Fibroblast of lung (primary cell): Measurements from ENCODE around the gene BRINP3. TPM values are rescaled to one million over a fixed set of nuclear protein-coding genes. Genes with fewer than 3 reads are reported as not detected.

Experiments used
- DNase-seq, 2 donors: peaks; one replicate each; pipeline versions ENCODE4 v3.0.0 to v3.0.0-alpha.2; 2010; ENCODE audit warnings: low read depth in 2 of 2
- H2AFZ ChIP-seq: 2 replicates; pipeline ENCODE4 v1.5.1; 2012; ENCODE audit warnings: low read length, control low read depth, inconsistent platforms
- H3K27ac ChIP-seq: 2 replicates; pipeline ENCODE4 v1.5.1; 2011; ENCODE audit warnings: low read length, control low read depth; ENCODE audit not compliant: insufficient read depth
- H3K27me3 ChIP-seq: 2 replicates; pipeline ENCODE4 v1.5.1; 2011; ENCODE audit warnings: mild to moderate bottlenecking, low read length; ENCODE audit not compliant: control insufficient read depth, insufficient read depth
- H3K36me3 ChIP-seq: 2 replicates; pipeline ENCODE4 v1.5.1; 2011; ENCODE audit warnings: low read length; ENCODE audit not compliant: control insufficient read depth, insufficient read depth
- H3K4me1 ChIP-seq: 2 replicates; pipeline ENCODE4 v1.5.1; 2011; ENCODE audit warnings: low read length; ENCODE audit not compliant: control insufficient read depth, insufficient read depth; ENCODE audit errors: extremely low read depth
- H3K4me2 ChIP-seq: 2 replicates; pipeline ENCODE4 v1.5.1; 2011; ENCODE audit warnings: low read length, control low read depth; ENCODE audit not compliant: insufficient read depth; ENCODE audit errors: extremely low read depth
- H3K4me3 ChIP-seq, 4 experiments: fragments of 200-600 bp in 1 of 4; sonication (generic) in 1 of 4; replicated peaks in 1 of 4; 2 replicates each; pipeline ENCODE4 v1.5.1; 2011 to 2016; ENCODE audit warnings: low read length in 4 of 4, low read depth in 3 of 4, mild to moderate bottlenecking in 3 of 4, control low read depth in 2 of 4, inconsistent platforms in 1 of 4, mixed read lengths in 1 of 4; ENCODE audit not compliant: insufficient read depth in 1 of 4; ENCODE audit errors: control extremely low read depth in 1 of 4
- H3K79me2 ChIP-seq: 2 replicates; pipeline ENCODE4 v1.5.1; 2012; ENCODE audit warnings: mild to moderate bottlenecking, low read length, inconsistent platforms; ENCODE audit not compliant: control insufficient read depth, insufficient read depth
- H3K9ac ChIP-seq: 2 replicates; pipeline ENCODE4 v1.5.1; 2011; ENCODE audit warnings: mild to moderate bottlenecking, low read length, control low read depth; ENCODE audit not compliant: insufficient read depth
- H3K9me3 ChIP-seq: 2 replicates; pipeline ENCODE4 v1.5.1; 2012; ENCODE audit warnings: low read depth, low read length; ENCODE audit not compliant: control insufficient read depth, insufficient read depth
- H4K20me1 ChIP-seq: 2 replicates; pipeline ENCODE4 v1.5.1; 2011; ENCODE audit warnings: low read length; ENCODE audit not compliant: control insufficient read depth, insufficient read depth; ENCODE audit errors: extremely low read depth
- EZH2 ChIP-seq: IDR thresholded peaks from 2 replicates; pipeline ENCODE4 v1.5.1; 2012; ENCODE audit warnings: low read length, control low read depth, mild to moderate bottlenecking; ENCODE audit errors: missing control alignments
- polyA plus RNA-seq, 2 donors: library from polyadenylated mRNA; depleted of rRNA in 1 of 2; stranded (reverse) in 1 of 2; unstranded in 1 of 2; fragments of >200 nt; gene quantifications; 2 replicates each; pipeline ENCODE4 v1.2.1, GENCODE V29; 2011 to 2012; ENCODE audit warnings: missing spikeins in 1 of 2
- total RNA-seq: library from RNA; depleted of rRNA; stranded (reverse); fragments of >200 nt; gene quantifications from 2 replicates; pipeline ENCODE4 v1.2.1, GENCODE V29; 2014
- TF ChIP-seq, protein P1 (sequence below), 2 donors: IDR thresholded peaks in 1 of 2; conservative IDR thresholded peaks in 1 of 2; 1 replicate in 1 of 2; 2 replicates in 1 of 2; pipeline ENCODE4 v1.5.1; 2011 to 2012; ENCODE audit warnings: low read length in 2 of 2, control low read depth in 1 of 2, inconsistent platforms in 1 of 2, low read depth in 1 of 2, mild to moderate bottlenecking in 1 of 2

Gene BRINP3
- total and polyA plus RNA-seq, 2 donors (not counting 1 experiment from before 2014, with no cell fraction given): 0.26 to 18.8 TPM

DNA sequence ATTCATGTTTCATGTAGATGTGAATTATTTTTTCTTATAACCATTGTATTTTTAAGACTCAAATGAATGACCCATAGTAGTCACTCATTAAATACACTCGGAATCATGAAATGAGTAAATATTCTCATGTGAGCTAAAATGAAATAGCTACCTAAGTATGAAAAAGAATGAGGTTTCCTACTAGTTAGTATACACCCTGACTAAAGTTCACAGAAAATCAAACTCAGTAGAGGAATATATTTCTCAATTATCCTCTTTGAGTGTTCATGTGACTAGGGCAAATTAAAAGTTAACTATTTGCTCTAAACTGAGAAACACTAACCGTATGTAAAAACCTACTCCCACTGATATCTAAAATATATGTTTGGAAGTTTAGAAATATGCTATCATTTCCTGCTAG, 187.8 kb downstream of the BRINP3 start:
- no peak for DNase-seq

DNA sequence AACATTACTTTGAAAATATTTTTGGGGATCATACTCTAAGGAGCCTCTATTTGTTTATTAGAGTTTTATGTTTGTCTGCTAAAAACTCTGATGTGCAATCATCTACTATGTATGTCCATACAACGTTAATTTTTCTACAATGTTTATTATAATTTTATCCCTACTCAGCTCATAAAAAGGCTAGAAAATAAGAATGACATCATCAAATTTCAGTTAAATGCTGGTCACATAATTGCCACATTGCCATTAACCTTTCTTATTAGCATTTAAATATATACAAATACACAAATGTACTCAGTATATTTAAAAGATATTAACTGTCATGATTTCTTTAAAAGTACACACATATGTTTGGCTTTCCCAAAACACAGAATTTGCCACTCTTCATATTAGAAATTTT, 191.6 kb downstream of the BRINP3 start:
- no peaks in the 10 kb centered on the region for H3K36me3 ChIP-seq
- no peak for DNase-seq
- no peaks in the 10 kb centered on the region for H4K20me1 ChIP-seq
- H3K79me2 ChIP-seq: no peaks in the 10 kb centered on the region
- no peak overlapping the region for H3K4me3 ChIP-seq
- H3K27ac ChIP-seq: no peak overlapping the region
- H3K4me1 ChIP-seq: no peaks in the 10 kb centered on the region
- no peak overlapping the region for H3K4me2 ChIP-seq
- H2AFZ ChIP-seq: no peak overlapping the region
- no peaks in the 10 kb centered on the region for H3K9me3 ChIP-seq
- no peaks in the 10 kb centered on the region for H3K27me3 ChIP-seq
- no peak overlapping the region for H3K9ac ChIP-seq
- TF ChIP-seq EZH2: no peak
- TF ChIP-seq, protein P1, sequence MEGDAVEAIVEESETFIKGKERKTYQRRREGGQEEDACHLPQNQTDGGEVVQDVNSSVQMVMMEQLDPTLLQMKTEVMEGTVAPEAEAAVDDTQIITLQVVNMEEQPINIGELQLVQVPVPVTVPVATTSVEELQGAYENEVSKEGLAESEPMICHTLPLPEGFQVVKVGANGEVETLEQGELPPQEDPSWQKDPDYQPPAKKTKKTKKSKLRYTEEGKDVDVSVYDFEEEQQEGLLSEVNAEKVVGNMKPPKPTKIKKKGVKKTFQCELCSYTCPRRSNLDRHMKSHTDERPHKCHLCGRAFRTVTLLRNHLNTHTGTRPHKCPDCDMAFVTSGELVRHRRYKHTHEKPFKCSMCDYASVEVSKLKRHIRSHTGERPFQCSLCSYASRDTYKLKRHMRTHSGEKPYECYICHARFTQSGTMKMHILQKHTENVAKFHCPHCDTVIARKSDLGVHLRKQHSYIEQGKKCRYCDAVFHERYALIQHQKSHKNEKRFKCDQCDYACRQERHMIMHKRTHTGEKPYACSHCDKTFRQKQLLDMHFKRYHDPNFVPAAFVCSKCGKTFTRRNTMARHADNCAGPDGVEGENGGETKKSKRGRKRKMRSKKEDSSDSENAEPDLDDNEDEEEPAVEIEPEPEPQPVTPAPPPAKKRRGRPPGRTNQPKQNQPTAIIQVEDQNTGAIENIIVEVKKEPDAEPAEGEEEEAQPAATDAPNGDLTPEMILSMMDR (conservative IDR thresholded peaks at IDR 0.05 in 1 of 2, IDR thresholded peaks at IDR 0.05 in 1 of 2; ENCODE audit: low read depth in 1 of 2, low read length in 2 of 2): no peak

More for the DNA sequence above, 187.8 kb downstream of the BRINP3 start:
- Histone ChIP-seq H4K20me1 (no peaks in the 10 kb centered on the region), H3K9me3 (no peaks in the 10 kb centered on the region), H3K4me1 (no peaks in the 10 kb centered on the region), H3K9ac (no peak overlapping the region), H3K36me3 (no peaks in the 10 kb centered on the region), H3K4me3 (no peak overlapping the region), H3K27ac (no peak overlapping the region), H3K27me3 (no peaks in the 10 kb centered on the region), H3K4me2 (no peak overlapping the region), H2AFZ (no peak overlapping the region), H3K79me2 (no peaks in the 10 kb centered on the region)
- TF ChIP-seq, protein P1 (conservative IDR thresholded peaks at IDR 0.05 in 1 of 2, IDR thresholded peaks at IDR 0.05 in 1 of 2; ENCODE audit: low read depth in 1 of 2, low read length in 2 of 2): no peak
- no peak for TF ChIP-seq EZH2

GRCh38 chr1:190277107-190277506, 200.6 kb downstream of the BRINP3 start:
- no peak overlapping the region for H3K4me3 ChIP-seq
- no peaks in the 10 kb centered on the region for H4K20me1 ChIP-seq
- H3K4me1 ChIP-seq: no peaks in the 10 kb centered on the region
- H3K27ac ChIP-seq: no peak overlapping the region
- H3K9me3 ChIP-seq: no peaks in the 10 kb centered on the region
- no peaks in the 10 kb centered on the region for H3K27me3 ChIP-seq
- no peak overlapping the region for H3K4me2 ChIP-seq
- H3K36me3 ChIP-seq: no peaks in the 10 kb centered on the region
- no peak overlapping the region for H2AFZ ChIP-seq
- TF ChIP-seq EZH2: no peak
- TF ChIP-seq, protein P1 (conservative IDR thresholded peaks at IDR 0.05 in 1 of 2, IDR thresholded peaks at IDR 0.05 in 1 of 2; ENCODE audit: low read depth in 1 of 2, low read length in 2 of 2): no peak
- H3K9ac ChIP-seq: no peak overlapping the region
- DNase-seq: no peak
- H3K79me2 ChIP-seq: no peaks in the 10 kb centered on the region
